ENCODE measurements around the gene NUTF2. TPM values are rescaled to one million over a fixed set of nuclear protein-coding genes. Genes with fewer than 3 reads are reported as not detected.

NUTF2 gene
- total RNA-seq, 4 donors from 2014 or later = 55.5 to 82.5 (median 69.1) TPM

GRCh38 chr16:67869653-67870052, 22.9 kb downstream of the NUTF2 start:
- Histone ChIP-seq H3K9me3 (no peaks in the 10 kb centered on the region), H3K4me3 (no peak overlapping the region), H3K27ac (no peak overlapping the region), H3K36me3 (peaks cover 0 to 55% (median 0%) of the 10 kb centered on the region in 3 donors), H3K27me3 (no peaks in the 10 kb centered on the region), H3K4me1 (peaks cover 0 to 22% (median 11%) of the 10 kb centered on the region in 4 donors)
- DNase-seq = no peak
- TF ChIP-seq CTCF (IDR thresholded peaks at IDR 0.05) = no peak
- no peak for TF ChIP-seq POLR2A (IDR thresholded peaks at IDR 0.05)

- Histone ChIP-seq H3K36me3 (peaks cover 0 to 49% (median 0%) of the 10 kb centered on the region in 3 donors), H3K27me3 (no peaks in the 10 kb centered on the region), H3K4me3 (no peak overlapping the region), H3K9me3 (no peaks in the 10 kb centered on the region), H3K4me1 (peaks cover 0 to 31% (median 11%) of the 10 kb centered on the region in 4 donors), H3K27ac (peak overlapping the region in 1 of 4 donors; percentile 63)
- no peak for DNase-seq
- TF ChIP-seq POLR2A (IDR thresholded peaks at IDR 0.05) (no peak), CTCF (IDR thresholded peaks at IDR 0.05) (no peak)
These were observed 24.5 kb downstream of the NUTF2 start for GRCh38 chr16:67871256-67871655.

GRCh38 chr16:67872131-67872630, 25.4 kb downstream of the NUTF2 start:
- Histone ChIP-seq H3K27ac (peak overlapping the region; percentile 63 to 90 (median 76)), H3K4me1 (peaks cover 0 to 31% (median 11%) of the 10 kb centered on the region in 4 donors), H3K4me3 (peak overlapping the region in 2 of 4 donors; percentile 71 to 72), H3K27me3 (no peaks in the 10 kb centered on the region), H3K9me3 (no peaks in the 10 kb centered on the region), H3K36me3 (peaks cover 0 to 49% (median 0%) of the 10 kb centered on the region in 3 donors)
- TF ChIP-seq POLR2A (IDR thresholded peaks at IDR 0.05) (no peak), CTCF (IDR thresholded peaks at IDR 0.05) (no peak)
- no peak for DNase-seq

- H3K27me3 ChIP-seq = no peaks in the 10 kb centered on the region
- TF ChIP-seq CTCF (IDR thresholded peaks at IDR 0.05) (no peak), POLR2A (IDR thresholded peaks at IDR 0.05) (peak; percentile 54 to 62)
- H3K36me3 ChIP-seq = peaks cover 0 to 49% (median 0%) of the 10 kb centered on the region in 3 donors
- peak within 1 kb of the TSS; percentile 71 to 100 (median 78) for H3K4me3 ChIP-seq
- peak; percentile 81 to 92 (median 87) for DNase-seq
- H3K9me3 ChIP-seq = no peaks in the 10 kb centered on the region
- peaks cover 0 to 31% (median 11%) of the 10 kb centered on the region in 4 donors for H3K4me1 ChIP-seq
- H3K27ac ChIP-seq = peak within 1 kb of the TSS; percentile 63 to 90 (median 76)
These were observed 26.1 kb downstream of the NUTF2 start, which contains the start of gene EDC4 for GRCh38 chr16:67872631-67873434. Gene EDC4 (plus strand): TSS chr16:67873052. CDS start chr16:67873262, 210 bp downstream.

- Histone ChIP-seq H3K4me1 (peaks cover 0 to 31% (median 11%) of the 10 kb centered on the region in 4 donors), H3K9me3 (no peaks in the 10 kb centered on the region), H3K27ac (peak overlapping the region; percentile 63 to 90 (median 76)), H3K4me3 (peak overlapping the region; percentile 71 to 100 (median 78)), H3K27me3 (no peaks in the 10 kb centered on the region), H3K36me3 (peaks cover 0 to 49% (median under 1%) of the 10 kb centered on the region in 3 donors)
- no peak for DNase-seq
- no peak for TF ChIP-seq POLR2A (IDR thresholded peaks at IDR 0.05)
- no peak for TF ChIP-seq CTCF (IDR thresholded peaks at IDR 0.05)
These were observed 27.0 kb downstream of the NUTF2 start for GRCh38 chr16:67873435-67874370.

Data from Peyer's patch (tissue), 4 donors.